ENCODE results near the gene RFX3.

- no peak for TF ChIP-seq CTCF (IDR thresholded peaks at IDR 0.05; ENCODE audit: low read depth, low read length, missing input control)
- no peak for TF ChIP-seq RXRA (IDR thresholded peaks at IDR 0.05)
- TF ChIP-seq ZBTB33 (IDR thresholded peaks at IDR 0.05) = no peak
- TF ChIP-seq YY1 (IDR thresholded peaks at IDR 0.05) = no peak
- no peak for TF ChIP-seq TAF1 (conservative IDR thresholded peaks at IDR 0.05)
- TF ChIP-seq REST (IDR thresholded peaks at IDR 0.05) = no peak
- TF ChIP-seq JUND (IDR thresholded peaks at IDR 0.05) = no peak
Measured at GRCh38 chr9:3237121-3237520, 288.7 kb downstream of the RFX3 start.

Measured in liver (tissue), 3 donors.